ENCODE results near the gene CDH23. TPM values are rescaled to one million over a fixed set of nuclear protein-coding genes. Genes with fewer than 3 reads are reported as not detected.

CDH23 gene
- total and polyA plus RNA-seq, 9 of the 15 experiments (the other 6 are each of a cell fraction or from before 2014, with no cell fraction given), result 0.18 to 1.2 (median 0.47) TPM

DNA sequence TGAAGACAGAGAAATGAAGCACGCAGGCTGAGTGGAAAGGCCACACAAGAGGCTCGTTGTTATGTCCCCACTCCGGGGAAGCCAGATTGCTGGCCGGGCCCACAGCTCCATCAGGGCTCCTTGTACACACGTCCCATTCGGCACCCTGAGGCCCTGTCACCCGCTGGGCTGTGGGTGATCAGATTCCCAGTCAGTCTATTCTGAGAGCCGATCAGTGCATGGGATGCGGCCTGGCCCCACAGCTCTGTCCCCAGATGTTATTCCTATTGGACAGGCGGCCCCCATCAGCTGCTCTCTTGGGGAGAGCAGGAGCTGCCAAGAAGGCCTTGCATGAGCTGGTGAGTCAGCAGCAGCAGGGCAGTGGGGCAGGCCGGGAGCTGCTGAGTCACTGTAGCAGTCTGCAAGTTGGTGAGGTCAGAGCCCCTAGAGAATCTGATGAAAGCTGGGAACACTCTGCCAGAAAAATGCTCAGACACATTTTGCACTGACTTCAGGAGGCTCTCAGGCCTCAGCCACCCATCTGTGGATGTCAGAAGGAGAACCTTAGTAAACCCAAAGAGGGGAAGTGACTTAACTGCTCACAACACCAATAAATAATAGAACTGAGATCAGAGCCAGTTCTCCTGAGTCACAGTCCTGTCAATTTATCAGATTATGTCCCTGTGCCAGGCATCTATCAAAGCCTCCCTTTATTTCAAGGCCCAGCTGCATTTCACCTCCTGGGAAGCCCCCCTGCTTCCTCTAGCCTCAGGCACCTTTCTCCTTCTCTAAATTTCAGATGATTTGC lies 463.7 kb downstream of the CDH23 start (continued):
- TF ChIP-seq, protein P1, sequence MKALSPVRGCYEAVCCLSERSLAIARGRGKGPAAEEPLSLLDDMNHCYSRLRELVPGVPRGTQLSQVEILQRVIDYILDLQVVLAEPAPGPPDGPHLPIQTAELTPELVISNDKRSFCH (CRISPR knock-in tag; IDR thresholded peaks at IDR 0.05), result no peak
- TF ChIP-seq, protein P1 (tag; IDR thresholded peaks at IDR 0.05), result peak; percentile 46; the same call in 1 of the 2 replicates
- TF ChIP-seq NFIX (CRISPR knock-in tag; IDR thresholded peaks at IDR 0.05; ENCODE audit: low read depth) (no peak), SMAD1 (IDR thresholded peaks at IDR 0.05; ENCODE audit: low read depth, low read length, partially characterized antibody) (peak; percentile 77)
- TF ChIP-seq, protein P2, sequence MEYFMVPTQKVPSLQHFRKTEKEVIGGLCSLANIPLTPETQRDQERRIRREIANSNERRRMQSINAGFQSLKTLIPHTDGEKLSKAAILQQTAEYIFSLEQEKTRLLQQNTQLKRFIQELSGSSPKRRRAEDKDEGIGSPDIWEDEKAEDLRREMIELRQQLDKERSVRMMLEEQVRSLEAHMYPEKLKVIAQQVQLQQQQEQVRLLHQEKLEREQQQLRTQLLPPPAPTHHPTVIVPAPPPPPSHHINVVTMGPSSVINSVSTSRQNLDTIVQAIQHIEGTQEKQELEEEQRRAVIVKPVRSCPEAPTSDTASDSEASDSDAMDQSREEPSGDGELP (CRISPR knock-in tag; IDR thresholded peaks at IDR 0.05; ENCODE audit: borderline replicate concordance), result peak; percentile 99

DNA sequence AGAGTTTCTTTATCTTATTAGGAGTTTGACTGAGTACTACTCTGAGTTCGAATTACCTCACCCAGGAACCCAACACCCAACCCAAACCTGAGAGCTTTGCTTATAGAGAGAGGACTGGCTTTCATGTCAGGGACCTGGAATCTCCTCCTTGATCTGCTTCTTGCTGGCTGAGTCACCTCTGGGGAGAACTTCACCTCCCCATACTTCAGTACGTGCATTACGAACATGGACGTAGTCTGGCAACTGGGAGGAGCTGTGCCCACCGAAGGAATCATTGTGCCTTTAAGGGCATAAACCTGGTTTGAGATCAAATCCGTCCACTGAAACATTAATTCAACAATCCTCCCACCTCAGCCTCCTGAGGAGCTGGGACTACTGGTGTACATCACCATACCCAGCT lies 466.5 kb downstream of the CDH23 start:
- in situ Hi-C loops (cut with MboI) (no loop called here), intact Hi-C loops (cut with micrococcal nuclease) (no loop called here)
- Histone ChIP-seq H3K27ac (ENCODE audit: extremely low read depth, low read depth, low read length) (peak overlapping the region; percentile 9; the same call in 2 of the 3 replicates), H3K27me3 (ENCODE audit: control insufficient read depth in 2 of 2, insufficient read depth in 2 of 2, low read length in 2 of 2) (no peaks in the 10 kb centered on the region), H3K9me3 (replicated peaks; ENCODE audit: control insufficient read depth, insufficient read depth, low read depth, low read length) (no peaks in the 10 kb centered on the region), H3K4me2 (ENCODE audit: insufficient read depth, low read length) (no peak overlapping the region), H3K4me1 (replicated peaks in 1 of 2; ENCODE audit: control insufficient read depth in 2 of 2, insufficient read depth in 2 of 2, low read length in 2 of 2) (peaks cover 47 to 49% of the 10 kb centered on the region in 2 experiments), H2AFZ (ENCODE audit: low read depth, low read length) (peak overlapping the region; percentile 53; the same call in 1 of the 2 replicates), H3K36me3 (ENCODE audit: control insufficient read depth, insufficient read depth, low read length) (no peaks in the 10 kb centered on the region), H3K9me1 (ENCODE audit: control insufficient read depth, insufficient read depth, low read length) (no peaks in the 10 kb centered on the region), H4K20me1 (replicated peaks; ENCODE audit: control insufficient read depth, insufficient read depth, low read length) (no peaks in the 10 kb centered on the region), H3K79me2 (ENCODE audit: control insufficient read depth, insufficient read depth, low read length) (no peaks in the 10 kb centered on the region), H3K4me3 (no peak overlapping the region), H3K9ac (ENCODE audit: insufficient read depth in 1 of 2, low read depth in 2 of 2, low read length in 2 of 2) (no peak overlapping the region)
- 41% methylated on average over 6 of the region's 6 CpGs for WGBS (ENCODE audit: insufficient coverage, low coverage, missing lambda C conversion rate)
- ChIA-PET CTCF (ENCODE audit: low intra/inter-chr PET ratio) (interaction anchor here (0.7 kb wide), 1 partner anchor 34 kb away, joined by 3 read pairs; no protein-coding TSS in a partner anchor), POLR2A (interaction anchor here (0.5 to 1.7 kb wide), 5 partner anchors 12 to 62 kb away, joined by 3 to 9 read pairs (median 3); partner anchors contain the start of gene PSAP)
- ATAC-seq (no peak), DNase-seq (ENCODE audit: extremely low read depth in 1 of 4, low spot score in 3 of 4) (peak in 1 of 4 experiments; percentile 56), FAIRE-seq (no peak)
- no TSS peak for BruUV-seq (replicated peaks)
- TF ChIP-seq CXXC5 (CRISPR knock-in tag; IDR thresholded peaks at IDR 0.05), result 0 out of 2 replicates have a peak, but pooled peaks have one; percentile 17
- TF ChIP-seq BMI1 (IDR thresholded peaks at IDR 0.05; ENCODE audit: low read length), result peak; percentile 17; the same call in 1 of the 2 replicates
- TF ChIP-seq KLF6 (CRISPR knock-in tag; IDR thresholded peaks at IDR 0.05; ENCODE audit: borderline replicate concordance), result no peak
- TF ChIP-seq CHCHD3 (CRISPR knock-in tag; IDR thresholded peaks at IDR 0.05), result no peak
- TF ChIP-seq, protein P3, sequence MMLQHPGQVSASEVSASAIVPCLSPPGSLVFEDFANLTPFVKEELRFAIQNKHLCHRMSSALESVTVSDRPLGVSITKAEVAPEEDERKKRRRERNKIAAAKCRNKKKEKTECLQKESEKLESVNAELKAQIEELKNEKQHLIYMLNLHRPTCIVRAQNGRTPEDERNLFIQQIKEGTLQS (IDR thresholded peaks at IDR 0.05), result peak; percentile 67
- TF ChIP-seq, protein P3 (CRISPR knock-in tag; conservative IDR thresholded peaks at IDR 0.05), result no peak
- TF ChIP-seq, protein P4, sequence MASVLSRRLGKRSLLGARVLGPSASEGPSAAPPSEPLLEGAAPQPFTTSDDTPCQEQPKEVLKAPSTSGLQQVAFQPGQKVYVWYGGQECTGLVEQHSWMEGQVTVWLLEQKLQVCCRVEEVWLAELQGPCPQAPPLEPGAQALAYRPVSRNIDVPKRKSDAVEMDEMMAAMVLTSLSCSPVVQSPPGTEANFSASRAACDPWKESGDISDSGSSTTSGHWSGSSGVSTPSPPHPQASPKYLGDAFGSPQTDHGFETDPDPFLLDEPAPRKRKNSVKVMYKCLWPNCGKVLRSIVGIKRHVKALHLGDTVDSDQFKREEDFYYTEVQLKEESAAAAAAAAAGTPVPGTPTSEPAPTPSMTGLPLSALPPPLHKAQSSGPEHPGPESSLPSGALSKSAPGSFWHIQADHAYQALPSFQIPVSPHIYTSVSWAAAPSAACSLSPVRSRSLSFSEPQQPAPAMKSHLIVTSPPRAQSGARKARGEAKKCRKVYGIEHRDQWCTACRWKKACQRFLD (CRISPR knock-in tag; IDR thresholded peaks at IDR 0.05), result 0 out of 2 replicates have a peak, but pooled peaks have one; percentile 39
- no peak for TF ChIP-seq RFX7 (CRISPR knock-in tag; IDR thresholded peaks at IDR 0.05)
- no peak for TF ChIP-seq RBM15 (IDR thresholded peaks at IDR 0.05; ENCODE audit: insufficient read depth, low read length)
- TF ChIP-seq SMARCE1 (IDR thresholded peaks at IDR 0.05), result peak; percentile 41; the same call in 1 of the 2 replicates
- TF ChIP-seq ZNF146 (CRISPR knock-in tag; IDR thresholded peaks at IDR 0.05; ENCODE audit: unreplicated experiment), result no peak
- no peak for TF ChIP-seq TCF7L2 (IDR thresholded peaks at IDR 0.05; ENCODE audit: low read depth, low read length)
